ENCODE results near the gene PLGRKT.

The PLGRKT gene

GRCh38 chr9:5440426-5440825 is 2.7 kb upstream of the PLGRKT start:
- no peak overlapping the region for H3K27ac ChIP-seq (ENCODE audit: low read depth, low read length)
- H3F3A ChIP-seq (ENCODE audit: control insufficient read depth, insufficient read depth) = no peaks in the 10 kb centered on the region
- no peak overlapping the region for H3K4me2 ChIP-seq (ENCODE audit: low read length)
- no peaks in the 10 kb centered on the region for H3K9me3 ChIP-seq (ENCODE audit: control insufficient read depth, insufficient read depth, low read length)
- H3K4me3 ChIP-seq (ENCODE audit: low read length) = no peak overlapping the region
- peaks cover 3% of the 10 kb centered on the region; the same call in 1 of the 2 replicates for H3K36me3 ChIP-seq (ENCODE audit: control insufficient read depth, low read length)
- H4K20me1 ChIP-seq (ENCODE audit: control insufficient read depth, insufficient read depth, low read depth, low read length) = no peaks in the 10 kb centered on the region
- TF ChIP-seq CTCF (IDR thresholded peaks at IDR 0.05; ENCODE audit: low read depth, low read length, poor library complexity, severe bottlenecking) (no peak), EZH2phosphoT487 (IDR thresholded peaks at IDR 0.05; ENCODE audit: borderline replicate concordance, low read length) (no peak)
- no peaks in the 10 kb centered on the region for H3K79me2 ChIP-seq (ENCODE audit: control insufficient read depth, low read length)
- H3K27me3 ChIP-seq (ENCODE audit: control insufficient read depth, low read length) = peaks cover 32% of the 10 kb centered on the region
- H3K9me2 ChIP-seq (replicated peaks; ENCODE audit: control insufficient read depth, low read length) = no peaks in the 10 kb centered on the region
- H3K4me1 ChIP-seq (ENCODE audit: control insufficient read depth, low read length) = peaks cover 24% of the 10 kb centered on the region

- peaks cover 24% of the 10 kb centered on the region for H3K4me1 ChIP-seq (ENCODE audit: control insufficient read depth, low read length)
- no peaks in the 10 kb centered on the region for H3K79me2 ChIP-seq (ENCODE audit: control insufficient read depth, low read length)
- H3K27me3 ChIP-seq (ENCODE audit: control insufficient read depth, low read length) = peaks cover 24% of the 10 kb centered on the region
- H3F3A ChIP-seq (ENCODE audit: control insufficient read depth, insufficient read depth) = no peaks in the 10 kb centered on the region
- no peak for TF ChIP-seq CTCF (IDR thresholded peaks at IDR 0.05; ENCODE audit: low read depth, low read length, poor library complexity, severe bottlenecking)
- TF ChIP-seq EZH2phosphoT487 (IDR thresholded peaks at IDR 0.05; ENCODE audit: borderline replicate concordance, low read length) = no peak
- peaks cover 3% of the 10 kb centered on the region; the same call in 1 of the 2 replicates for H3K36me3 ChIP-seq (ENCODE audit: control insufficient read depth, low read length)
- H4K20me1 ChIP-seq (ENCODE audit: control insufficient read depth, insufficient read depth, low read depth, low read length) = no peaks in the 10 kb centered on the region
- peak overlapping the region; percentile 94 for H3K4me2 ChIP-seq (ENCODE audit: low read length)
- peak overlapping the region; percentile 92 for H3K4me3 ChIP-seq (ENCODE audit: low read length)
- peak overlapping the region; percentile 57; the same call in 1 of the 2 replicates for H3K27ac ChIP-seq (ENCODE audit: low read depth, low read length)
- H3K9me2 ChIP-seq (replicated peaks; ENCODE audit: control insufficient read depth, low read length) = no peaks in the 10 kb centered on the region
- no peaks in the 10 kb centered on the region for H3K9me3 ChIP-seq (ENCODE audit: control insufficient read depth, insufficient read depth, low read length)
Measured at GRCh38 chr9:5438301-5439162, 807 bp upstream of the PLGRKT start.

GRCh38 chr9:5436441-5436840 is 1.3 kb downstream of the PLGRKT start:
- H3K9me2 ChIP-seq (replicated peaks; ENCODE audit: control insufficient read depth, low read length) = no peaks in the 10 kb centered on the region
- no peak for TF ChIP-seq CTCF (IDR thresholded peaks at IDR 0.05; ENCODE audit: low read depth, low read length, poor library complexity, severe bottlenecking)
- TF ChIP-seq EZH2phosphoT487 (IDR thresholded peaks at IDR 0.05; ENCODE audit: borderline replicate concordance, low read length) = no peak
- H4K20me1 ChIP-seq (ENCODE audit: control insufficient read depth, insufficient read depth, low read depth, low read length) = no peaks in the 10 kb centered on the region
- peaks cover 3% of the 10 kb centered on the region; the same call in 1 of the 2 replicates for H3K36me3 ChIP-seq (ENCODE audit: control insufficient read depth, low read length)
- H3K27me3 ChIP-seq (ENCODE audit: control insufficient read depth, low read length) = peaks cover 17% of the 10 kb centered on the region
- peak overlapping the region; percentile 94; the same call in 1 of the 2 replicates for H3K4me2 ChIP-seq (ENCODE audit: low read length)
- H3F3A ChIP-seq (ENCODE audit: control insufficient read depth, insufficient read depth) = no peaks in the 10 kb centered on the region
- peak overlapping the region; percentile 92; the same call in 1 of the 2 replicates for H3K4me3 ChIP-seq (ENCODE audit: low read length)
- no peak overlapping the region for H3K27ac ChIP-seq (ENCODE audit: low read depth, low read length)
- no peaks in the 10 kb centered on the region for H3K79me2 ChIP-seq (ENCODE audit: control insufficient read depth, low read length)
- H3K9me3 ChIP-seq (ENCODE audit: control insufficient read depth, insufficient read depth, low read length) = no peaks in the 10 kb centered on the region
- peaks cover 24% of the 10 kb centered on the region for H3K4me1 ChIP-seq (ENCODE audit: control insufficient read depth, low read length)

Data from DOHH2 (cell line).